Measurements from ENCODE around the gene PTPRT.

DNA sequence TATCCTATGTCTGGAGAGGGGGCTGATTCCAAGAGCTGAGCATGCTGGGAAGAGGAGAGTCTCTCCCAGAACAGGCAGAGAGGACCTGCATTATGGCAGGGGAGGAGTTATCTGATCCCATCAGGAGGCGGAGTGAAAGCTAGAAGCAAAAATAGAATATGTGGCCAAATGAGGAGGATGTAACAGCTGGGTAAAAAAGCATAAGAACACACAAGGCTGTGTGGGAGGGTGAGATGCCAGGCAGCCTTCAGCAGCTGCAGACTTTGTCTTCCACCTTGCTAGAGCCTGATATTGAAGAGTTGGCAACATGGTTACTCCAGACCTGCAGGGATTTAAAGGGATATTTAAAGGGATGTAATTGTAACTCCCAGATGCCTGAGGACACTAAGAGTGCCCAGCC, 167.1 kb downstream of the PTPRT start:
- TF ChIP-seq, protein P1, sequence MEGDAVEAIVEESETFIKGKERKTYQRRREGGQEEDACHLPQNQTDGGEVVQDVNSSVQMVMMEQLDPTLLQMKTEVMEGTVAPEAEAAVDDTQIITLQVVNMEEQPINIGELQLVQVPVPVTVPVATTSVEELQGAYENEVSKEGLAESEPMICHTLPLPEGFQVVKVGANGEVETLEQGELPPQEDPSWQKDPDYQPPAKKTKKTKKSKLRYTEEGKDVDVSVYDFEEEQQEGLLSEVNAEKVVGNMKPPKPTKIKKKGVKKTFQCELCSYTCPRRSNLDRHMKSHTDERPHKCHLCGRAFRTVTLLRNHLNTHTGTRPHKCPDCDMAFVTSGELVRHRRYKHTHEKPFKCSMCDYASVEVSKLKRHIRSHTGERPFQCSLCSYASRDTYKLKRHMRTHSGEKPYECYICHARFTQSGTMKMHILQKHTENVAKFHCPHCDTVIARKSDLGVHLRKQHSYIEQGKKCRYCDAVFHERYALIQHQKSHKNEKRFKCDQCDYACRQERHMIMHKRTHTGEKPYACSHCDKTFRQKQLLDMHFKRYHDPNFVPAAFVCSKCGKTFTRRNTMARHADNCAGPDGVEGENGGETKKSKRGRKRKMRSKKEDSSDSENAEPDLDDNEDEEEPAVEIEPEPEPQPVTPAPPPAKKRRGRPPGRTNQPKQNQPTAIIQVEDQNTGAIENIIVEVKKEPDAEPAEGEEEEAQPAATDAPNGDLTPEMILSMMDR (IDR thresholded peaks at IDR 0.05), result no peak
- no peak for TF ChIP-seq POLR2A (IDR thresholded peaks at IDR 0.05)
